HCT116 (cell line): ENCODE measurements around the gene DOK6. TPM values are rescaled to one million over a fixed set of nuclear protein-coding genes. Genes with fewer than 3 reads are reported as not detected.

Experiments used
- ATAC-seq: fragments of 200-7000 bp; cut with Tn5 transposase; 2 replicates; pipeline ENCODE4 v1.9.1; 2020; ENCODE audit warnings: mild to moderate bottlenecking, moderate library complexity
- BruUV-seq: library from RNA; stranded (reverse); fragments of 400-500 nt; replicated peaks from 2 replicates; lab custom pipeline; 2021; lab: Mats Ljungman, UMichigan
- CTCF ChIA-PET: fragments of 300-600 bp; sonication (Branson Sonifier 250); formaldehyde crosslinking; loops from one replicate; lab custom pipeline; 2021; ENCODE audit warnings: antibody characterized with exemption; lab: Charles Lee
- POLR2A ChIA-PET: fragments of 300-600, 350-600 bp; sonication (Branson Sonifier 250); formaldehyde crosslinking; loops from one replicate; lab custom pipeline; 2021; ENCODE audit warnings: antibody characterized with exemption; lab: Charles Lee
- RAD21 ChIA-PET, 2 experiments: fragments of 300-600 bp; sonication (Branson Sonifier 250); formaldehyde crosslinking; loops; one replicate each; lab custom pipeline; 2023; ENCODE audit warnings: low total read pairs in 2 of 2; ENCODE audit not compliant: uncharacterized antibody in 2 of 2, unreplicated experiment in 2 of 2, low non-redundant PET in 1 of 2; lab: Charles Lee
- DNase-seq: peaks from one replicate; pipeline ENCODE4 v3.0.0-alpha.2; 2010; ENCODE audit warnings: low read depth, low spot score
- H2AFZ ChIP-seq: fragments of 200-600 bp; shearing (Covaris generic), sonication (generic); 2 replicates; pipeline ENCODE4 v1.6.1; 2017; ENCODE audit warnings: low read depth, mixed run types, mixed read lengths, antibody characterized with exemption, low read length; ENCODE audit not compliant: poor library complexity, severe bottlenecking
- H3K27ac ChIP-seq: 2 replicates; pipeline ENCODE4 v1.5.1; 2012; ENCODE audit warnings: low read depth, low read length
- H3K27me3 ChIP-seq: fragments of 200-600 bp; sonication (generic); 2 replicates; pipeline ENCODE4 v1.6.1; 2016; ENCODE audit warnings: mixed run types, low read length, mixed read lengths; ENCODE audit not compliant: insufficient read depth
- H3K36me3 ChIP-seq, 2 experiments: fragments of 200-500 bp in 1 of 2; fragments of 200-600 bp in 1 of 2; sonication (Bioruptor generic) in 1 of 2; sonication (generic) in 1 of 2; 2 replicates each; pipeline versions ENCODE4 v1.5.1 to v1.6.1; 2014 to 2016; ENCODE audit warnings: low read length in 2 of 2, inconsistent platforms in 1 of 2, mixed read lengths in 1 of 2, mixed run types in 1 of 2; ENCODE audit not compliant: insufficient read depth in 2 of 2, control insufficient read depth in 1 of 2
- H3K4me1 ChIP-seq, 2 experiments: fragments of 200-600 bp in 1 of 2; sonication (generic) in 1 of 2; 2 replicates each; pipeline versions ENCODE4 v1.5.1 to v1.6.1; 2012 to 2017; ENCODE audit warnings: low read length in 2 of 2, inconsistent platforms in 1 of 2, mild to moderate bottlenecking in 1 of 2, mixed read lengths in 1 of 2, mixed run types in 1 of 2, moderate library complexity in 1 of 2; ENCODE audit not compliant: insufficient read depth in 2 of 2, control insufficient read depth in 1 of 2
- H3K4me2 ChIP-seq: fragments of 200-600 bp; sonication (generic); 2 replicates; pipeline ENCODE4 v1.6.1; 2017; ENCODE audit warnings: mixed run types, low read length, mixed read lengths
- H3K4me3 ChIP-seq, 2 experiments: fragments of 200-600 bp in 1 of 2; sonication (generic) in 1 of 2; replicated peaks in 1 of 2; 2 replicates each; pipeline ENCODE4 v1.5.1; 2011 to 2016; ENCODE audit warnings: low read length in 2 of 2, control low read depth in 1 of 2, low read depth in 1 of 2, mild to moderate bottlenecking in 1 of 2, mixed read lengths in 1 of 2, mixed run types in 1 of 2
- H3K79me2 ChIP-seq: fragments of 200-600 bp; sonication (generic); 2 replicates; pipeline ENCODE4 v1.6.1; 2017; ENCODE audit warnings: mild to moderate bottlenecking, mixed run types, low read length, moderate library complexity, mixed read lengths; ENCODE audit not compliant: insufficient read depth
- H3K9ac ChIP-seq: fragments of 200-600 bp; sonication (generic); 2 replicates; pipeline ENCODE4 v1.6.1; 2016; ENCODE audit warnings: low read length, mixed read lengths
- H3K9me2 ChIP-seq: fragments of 200-600 bp; sonication (generic), shearing (Covaris generic); 2 replicates; pipeline ENCODE4 v1.6.1; 2017; ENCODE audit warnings: mixed run types, mild to moderate bottlenecking, moderate library complexity; ENCODE audit not compliant: insufficient read depth
- H3K9me3 ChIP-seq, 2 experiments: fragments of 200-500 bp in 1 of 2; fragments of 200-600 bp in 1 of 2; sonication (Bioruptor generic) in 1 of 2; sonication (generic) in 1 of 2; 2 replicates each; pipeline ENCODE4 v1.6.1; 2014 to 2017; ENCODE audit warnings: low read length in 2 of 2, mixed read lengths in 2 of 2, inconsistent platforms in 1 of 2, low read depth in 1 of 2, mild to moderate bottlenecking in 1 of 2, mixed run types in 1 of 2, moderate library complexity in 1 of 2; ENCODE audit not compliant: control insufficient read depth in 1 of 2, insufficient read depth in 1 of 2
- H4K20me1 ChIP-seq: fragments of 200-600 bp; sonication (generic), shearing (Covaris generic); 2 replicates; pipeline ENCODE4 v1.6.1; 2017; ENCODE audit warnings: mixed run types, mild to moderate bottlenecking, moderate library complexity; ENCODE audit not compliant: insufficient read depth
- CBX3 ChIP-seq: IDR thresholded peaks from 2 replicates; pipeline ENCODE4 v1.6.1; 2012; ENCODE audit warnings: low read depth
- CTCF ChIP-seq, 3 experiments: fragments of 200-600 bp in 1 of 3; sonication (generic) in 1 of 3; IDR thresholded peaks in 2 of 3; conservative IDR thresholded peaks in 1 of 3; 2 replicates each; pipeline ENCODE4 v1.5.1; 2012 to 2017; ENCODE audit warnings: low read depth in 2 of 3, low read length in 2 of 3, antibody characterized with exemption in 1 of 3, borderline replicate concordance in 1 of 3, control low read depth in 1 of 3, mild to moderate bottlenecking in 1 of 3, mixed read lengths in 1 of 3, mixed run types in 1 of 3, moderate library complexity in 1 of 3; ENCODE audit not compliant: insufficient read depth in 1 of 3
- EGR1 ChIP-seq: IDR thresholded peaks from 2 replicates; pipeline ENCODE4 v1.6.1; 2012; ENCODE audit warnings: low read depth
- ELF1 ChIP-seq: IDR thresholded peaks from 2 replicates; pipeline ENCODE4 v1.6.1; 2012; ENCODE audit warnings: low read depth, borderline replicate concordance
- SIN3A ChIP-seq: IDR thresholded peaks from 2 replicates; pipeline ENCODE4 v1.6.1; 2012; ENCODE audit warnings: low read depth
- SP1 ChIP-seq: IDR thresholded peaks from 2 replicates; pipeline ENCODE4 v1.6.1; 2012; ENCODE audit warnings: low read depth
- YY1 ChIP-seq: IDR thresholded peaks from 2 replicates; pipeline ENCODE4 v1.6.1; 2011; ENCODE audit warnings: low read length, low read depth, moderate library complexity, mild to moderate bottlenecking; ENCODE audit not compliant: insufficient replicate concordance; ENCODE audit errors: extremely low read depth
- ZBTB33 ChIP-seq: IDR thresholded peaks from 2 replicates; pipeline ENCODE4 v1.6.1; 2011; ENCODE audit warnings: mild to moderate bottlenecking, low read length, moderate library complexity; ENCODE audit not compliant: insufficient replicate concordance; ENCODE audit errors: extremely low read depth
- intact Hi-C: fragments of 100-400 bp; cut with micrococcal nuclease; formaldehyde crosslinking; loops from 2 replicates; pipeline ENCODE4 v1.10.0; 2022
- total RNA-seq: library from RNA; stranded (reverse); gene quantifications from one replicate; pipeline ENCODE4 v1.2.1, GENCODE V29; 2021; ENCODE audit not compliant: unreplicated experiment

The DOK6 gene
- total RNA-seq, 1 experiment from 2014 or later: not detected

GRCh38 chr18:69365658-69366057, 35.0 kb upstream of the DOK6 start:
- H3K27me3 ChIP-seq: no peaks in the 10 kb centered on the region
- peak; percentile 32; the same call in 1 of the 2 replicates for ATAC-seq
- H3K36me3 ChIP-seq: no peaks in the 10 kb centered on the region
- no peaks in the 10 kb centered on the region for H4K20me1 ChIP-seq
- no peak overlapping the region for H2AFZ ChIP-seq
- ChIA-PET CTCF (no interaction called here), RAD21 (no interaction called here), POLR2A (no interaction called here)
- H3K9ac ChIP-seq: no peak overlapping the region
- H3K4me2 ChIP-seq: no peak overlapping the region
- intact Hi-C loops: no loop called here
- H3K27ac ChIP-seq: no peak overlapping the region
- no peaks in the 10 kb centered on the region for H3K9me3 ChIP-seq
- H3K79me2 ChIP-seq: no peaks in the 10 kb centered on the region
- BruUV-seq: no TSS peak
- no peak overlapping the region for H3K4me3 ChIP-seq
- no peaks in the 10 kb centered on the region for H3K4me1 ChIP-seq
- DNase-seq: no peak
- no peak for TF ChIP-seq CBX3
- TF ChIP-seq CTCF (IDR thresholded peaks at IDR 0.05 in 2 of 3, conservative IDR thresholded peaks at IDR 0.05 in 1 of 3; ENCODE audit: borderline replicate concordance in 1 of 3, insufficient read depth in 1 of 3, low read depth in 2 of 3, low read length in 2 of 3): 0 out of 6 replicates have a peak, but pooled peaks of 1 of the 3 experiments have one; percentile 11
- no peaks in the 10 kb centered on the region for H3K9me2 ChIP-seq

- H3K79me2 ChIP-seq: no peaks in the 10 kb centered on the region
- ATAC-seq: no peak
- H3K4me1 ChIP-seq: no peaks in the 10 kb centered on the region
Observed at GRCh38 chr18:69367104-69367503, 33.6 kb upstream of the DOK6 start.

More at GRCh38 chr18:69367104-69367503, 33.6 kb upstream of the DOK6 start:
- POLR2A ChIA-PET: no interaction called here
- H3K4me3 ChIP-seq: no peak overlapping the region
- H3K4me2 ChIP-seq: no peak overlapping the region
- RAD21 ChIA-PET: no interaction called here
- CTCF ChIA-PET: no interaction called here
- H3K36me3 ChIP-seq: no peaks in the 10 kb centered on the region
- DNase-seq: no peak
- H3K9ac ChIP-seq: no peak overlapping the region
- no peak overlapping the region for H2AFZ ChIP-seq
- H3K9me2 ChIP-seq: no peaks in the 10 kb centered on the region
- intact Hi-C loops: no loop called here
- no peaks in the 10 kb centered on the region for H4K20me1 ChIP-seq
- no peaks in the 10 kb centered on the region for H3K9me3 ChIP-seq
- H3K27me3 ChIP-seq: no peaks in the 10 kb centered on the region
- H3K27ac ChIP-seq: no peak overlapping the region
- BruUV-seq: no TSS peak
- no peak for TF ChIP-seq SP1
- TF ChIP-seq ZBTB33: no peak
- TF ChIP-seq EGR1: no peak
- TF ChIP-seq SIN3A: no peak
- no peak for TF ChIP-seq ELF1
- no peak for TF ChIP-seq YY1
